ENCODE results near the gene P2RX6.
"Not testable (repeated sequence)": the region's sequence is repeated elsewhere in the genome, so short reads cannot be mapped to it uniquely, and the experiment has no call there.

The P2RX6 gene

DNA sequence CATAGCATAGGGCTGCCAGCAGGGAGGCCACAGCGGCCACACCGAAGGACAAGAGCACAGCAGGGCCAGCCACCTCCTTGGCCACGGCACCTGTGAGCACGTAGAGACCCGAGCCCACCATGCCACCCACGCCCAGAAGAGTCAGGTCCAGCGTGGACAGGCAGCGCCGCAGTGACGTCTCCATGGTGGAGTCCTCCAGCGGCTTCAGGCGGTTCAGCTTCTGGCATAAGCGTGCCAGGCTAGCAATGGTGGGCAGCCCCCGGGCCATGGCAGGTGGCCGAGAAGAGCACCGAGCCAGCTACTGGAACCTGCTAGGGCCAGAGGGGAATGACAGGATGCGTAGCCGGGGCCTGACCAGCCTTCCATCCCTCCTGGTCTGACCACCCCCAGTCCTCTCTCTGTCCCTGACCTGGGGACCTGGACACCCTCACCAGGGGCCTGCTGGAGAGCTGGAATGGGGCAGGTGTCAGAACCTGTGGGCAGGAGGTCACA is 16.6 kb downstream of the P2RX6 start:
- no peak for DNase-seq (ENCODE audit: low read depth)

DNA sequence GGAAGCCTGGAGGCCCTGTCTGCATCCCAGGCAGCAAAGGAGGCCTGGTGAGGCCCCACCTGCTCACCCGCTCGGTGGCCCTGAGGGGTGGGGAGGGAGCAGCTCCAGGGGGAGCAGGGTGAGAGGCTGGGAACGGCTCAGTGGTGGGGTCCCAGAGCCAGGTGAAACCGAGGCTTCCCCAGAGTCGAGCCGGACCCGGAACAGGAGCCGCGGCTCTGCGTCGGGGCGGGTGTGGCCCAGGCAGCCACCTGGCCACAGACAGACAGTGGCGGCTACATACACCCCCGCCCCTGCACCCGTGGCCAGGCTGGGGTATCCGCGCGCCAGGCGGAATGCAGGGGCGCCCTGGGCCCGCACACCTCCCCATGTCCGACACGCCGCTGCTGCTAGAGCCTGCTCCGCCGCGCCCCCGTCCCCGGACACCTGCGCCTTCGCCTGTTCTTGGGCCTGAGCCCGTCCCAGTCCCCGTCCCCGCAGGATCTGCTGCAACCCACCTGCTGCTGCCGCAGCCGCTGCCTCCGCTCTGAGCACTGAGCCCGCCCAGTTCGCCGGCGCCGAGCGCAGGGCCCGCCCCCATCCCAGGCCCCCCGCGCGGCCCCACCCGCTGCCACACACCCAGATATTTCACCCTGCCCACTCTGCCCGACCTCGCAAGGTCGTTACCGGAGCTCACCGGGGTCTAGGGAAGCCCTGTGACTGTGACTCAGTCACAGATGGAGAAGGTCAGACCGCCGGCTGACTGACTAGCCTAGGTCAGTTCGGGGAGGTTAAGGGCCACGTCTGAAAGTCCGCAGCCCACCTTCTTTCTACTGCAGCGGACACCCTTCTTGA is 17.3 kb downstream of the P2RX6 start, which contains the start of gene SLC7A4:
Gene SLC7A4, minus strand, starts transcription at position 525 of the 831 bp plus-strand sequence. CDS start 749 bp downstream, outside the sequence.
- no peak for DNase-seq (ENCODE audit: low read depth)

DNA sequence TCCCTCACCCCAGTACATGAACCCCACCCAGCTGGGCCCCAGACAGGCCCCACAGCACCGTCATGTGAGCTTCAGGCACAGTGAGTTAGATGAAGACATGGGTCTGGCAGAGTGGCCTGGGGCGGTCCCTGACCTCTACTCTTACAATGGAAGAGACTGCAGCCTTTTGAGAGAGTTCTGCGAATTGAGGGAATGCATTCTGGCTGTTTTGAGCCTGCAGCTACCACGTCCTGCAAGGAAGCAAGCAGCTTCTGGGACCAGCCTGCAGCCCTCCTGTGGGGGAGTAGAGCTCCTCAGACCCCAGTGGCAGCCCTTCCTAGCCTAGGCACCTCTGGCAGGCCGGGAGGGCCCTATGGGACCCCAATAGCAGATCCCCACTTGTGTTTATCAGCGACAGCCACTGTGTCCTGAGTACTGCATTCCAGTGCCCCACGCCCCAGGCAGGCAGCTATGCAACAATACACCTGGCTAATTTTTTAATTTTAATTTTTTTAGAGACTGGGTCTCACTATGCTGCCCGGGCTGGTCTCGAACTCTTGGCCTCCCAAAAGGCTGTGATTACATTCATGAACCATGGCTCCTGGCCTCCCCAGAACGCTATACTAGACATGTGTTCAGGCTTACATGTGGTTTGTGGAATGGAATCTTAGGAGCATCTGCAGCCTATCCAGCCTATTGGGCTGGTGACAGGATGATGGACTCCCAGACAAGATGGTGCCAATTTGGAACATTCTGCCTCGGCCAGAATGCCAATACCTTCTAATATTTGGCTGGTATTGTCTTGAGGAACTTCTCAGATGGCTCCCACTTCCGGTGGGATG is 18.1 kb downstream of the P2RX6 start:
- no peak for DNase-seq (ENCODE audit: low read depth)

DNA sequence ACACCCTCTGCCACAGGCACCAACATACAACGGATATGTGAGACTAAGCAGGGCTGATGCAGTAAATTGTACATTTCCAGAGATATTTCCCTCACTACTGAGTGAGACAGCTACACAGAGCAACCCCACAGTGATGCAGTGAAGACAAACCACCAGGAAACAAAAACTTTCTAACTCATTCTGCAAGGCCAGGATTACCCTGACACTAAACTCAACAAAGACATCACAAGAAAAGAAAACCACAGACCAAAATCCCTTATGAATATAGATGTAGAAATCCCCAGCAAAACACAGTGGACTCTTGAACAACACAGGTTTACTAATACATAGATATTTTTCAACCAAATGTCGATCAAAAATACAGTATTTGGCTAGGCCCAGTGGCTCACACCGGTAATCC is 18.9 kb downstream of the P2RX6 start:
- no peak for DNase-seq (ENCODE audit: low read depth)

DNA sequence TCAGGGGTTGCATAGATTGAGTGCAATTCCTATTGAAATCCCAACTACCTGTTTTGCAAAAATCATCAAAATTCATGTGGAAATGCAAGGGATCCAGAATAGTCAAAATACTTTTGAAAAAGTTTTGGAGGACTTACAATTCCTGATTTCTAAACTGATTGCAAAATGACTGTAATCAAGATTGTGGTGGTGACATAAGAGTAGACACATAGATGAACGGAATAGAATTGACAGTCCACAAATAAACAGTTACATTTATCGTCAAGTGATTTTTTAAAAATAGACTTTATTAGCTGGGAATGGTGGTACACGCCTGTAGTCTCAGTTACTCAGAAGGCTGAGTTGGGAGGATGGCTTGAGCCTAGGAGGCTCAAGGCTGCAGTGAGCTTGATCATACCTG is 20.0 kb downstream of the P2RX6 start:
- no peak for DNase-seq (ENCODE audit: low read depth)

DNA sequence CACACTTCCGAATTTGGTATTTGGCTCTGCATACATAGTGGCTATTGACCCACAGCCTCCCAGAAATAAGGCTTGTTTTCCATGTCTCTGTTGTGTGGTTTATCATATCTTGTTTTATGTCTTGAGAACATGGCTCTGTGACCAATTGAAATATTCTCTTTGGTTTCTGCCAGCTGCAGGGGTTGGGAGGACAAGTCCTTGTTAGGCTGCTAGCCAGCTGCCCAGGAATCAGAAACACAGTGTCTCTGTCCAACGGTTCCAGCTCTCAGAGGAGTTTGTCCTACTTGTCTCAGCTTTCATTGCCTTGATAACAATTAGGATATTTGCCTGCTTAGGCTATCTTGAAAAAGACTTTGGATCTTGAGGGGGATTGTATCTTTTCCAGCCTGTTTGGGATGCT is 23.4 kb downstream of the P2RX6 start:
- no peak for DNase-seq (ENCODE audit: low read depth)

DNA sequence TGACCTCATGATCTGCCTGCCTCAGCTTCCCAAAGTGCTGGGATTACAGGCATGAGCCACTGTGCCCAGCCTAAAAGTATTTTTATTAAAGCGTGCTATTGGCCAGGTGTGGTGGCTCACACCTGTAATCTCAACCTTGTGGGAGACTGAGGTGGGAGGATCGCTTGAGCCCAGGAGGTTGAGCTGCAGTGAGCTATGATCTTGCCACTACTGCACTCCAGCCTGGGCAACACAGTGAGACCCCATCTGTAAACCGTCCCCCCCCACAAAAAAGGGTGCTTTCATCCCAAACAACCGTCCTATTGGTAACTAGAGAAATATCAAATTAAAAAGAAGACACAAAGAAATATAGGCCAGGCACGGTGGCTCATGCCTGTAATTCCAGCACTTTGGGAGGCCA is 24.2 kb downstream of the P2RX6 start:
- not testable (repeated sequence) for DNase-seq (ENCODE audit: low read depth)

DNA sequence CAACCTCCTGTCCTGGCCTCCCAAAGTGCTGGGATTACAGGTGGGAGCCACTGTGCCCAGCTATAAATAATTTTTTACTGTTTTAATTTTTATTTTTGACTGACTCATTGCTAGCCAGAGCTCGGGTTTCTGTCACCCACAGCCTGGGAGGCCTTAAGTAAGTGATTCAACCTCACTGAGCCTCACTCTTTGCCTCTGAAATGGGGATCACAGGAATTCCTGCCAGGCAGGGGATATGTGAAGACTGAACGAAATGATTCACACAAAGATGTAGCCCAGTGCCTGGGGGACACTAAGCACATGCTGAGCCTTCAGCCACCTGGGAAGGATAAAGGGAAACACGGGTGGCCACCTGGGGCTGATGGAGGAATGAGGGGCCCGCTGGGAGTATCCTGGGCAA is 27.0 kb downstream of the P2RX6 start:
- DNase-seq (ENCODE audit: low read depth), result no peak

DNA sequence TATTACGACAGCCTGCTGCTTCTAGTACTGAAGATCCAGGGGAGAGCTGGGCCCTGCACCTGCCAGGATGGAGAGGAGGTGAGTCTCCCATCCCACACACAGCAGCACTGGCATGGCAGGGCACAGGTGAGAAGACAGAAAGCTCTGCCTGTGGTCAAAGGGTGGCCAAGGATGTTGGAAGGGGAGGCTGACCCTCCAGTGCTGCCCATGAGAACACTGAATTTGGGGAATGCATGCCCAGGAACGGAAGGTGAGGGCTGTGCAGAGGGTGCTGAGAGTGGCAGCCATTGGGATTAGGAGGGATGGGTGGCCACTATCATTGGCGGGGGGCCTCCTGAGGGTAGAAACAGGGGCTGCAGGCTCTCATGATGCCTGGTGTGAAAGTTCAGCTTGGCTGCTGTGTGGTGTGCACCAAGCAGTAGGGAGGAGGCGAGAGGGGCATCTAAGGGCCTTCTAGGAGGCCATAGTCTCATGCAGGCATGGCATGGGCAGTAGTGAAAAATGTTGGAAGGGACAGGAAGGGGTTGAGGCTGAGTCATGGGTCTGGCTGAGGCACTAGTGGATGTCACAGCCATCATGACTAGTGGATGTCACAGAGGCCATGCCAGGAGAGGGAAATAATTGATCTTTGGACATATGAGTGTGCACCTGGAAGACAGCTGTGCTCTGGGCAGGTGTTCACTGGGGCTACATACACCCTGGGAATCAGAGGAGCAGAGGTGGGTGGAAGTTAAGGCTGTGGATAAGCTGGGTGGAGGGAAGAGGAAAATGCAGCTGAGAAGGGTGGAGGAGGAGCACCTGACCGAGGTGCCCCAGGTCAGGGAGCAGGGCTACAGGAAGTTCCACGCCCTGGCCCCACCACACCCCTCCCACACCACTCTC is 28.3 kb downstream of the P2RX6 start:
- no peak for DNase-seq (ENCODE audit: low read depth)

DNA sequence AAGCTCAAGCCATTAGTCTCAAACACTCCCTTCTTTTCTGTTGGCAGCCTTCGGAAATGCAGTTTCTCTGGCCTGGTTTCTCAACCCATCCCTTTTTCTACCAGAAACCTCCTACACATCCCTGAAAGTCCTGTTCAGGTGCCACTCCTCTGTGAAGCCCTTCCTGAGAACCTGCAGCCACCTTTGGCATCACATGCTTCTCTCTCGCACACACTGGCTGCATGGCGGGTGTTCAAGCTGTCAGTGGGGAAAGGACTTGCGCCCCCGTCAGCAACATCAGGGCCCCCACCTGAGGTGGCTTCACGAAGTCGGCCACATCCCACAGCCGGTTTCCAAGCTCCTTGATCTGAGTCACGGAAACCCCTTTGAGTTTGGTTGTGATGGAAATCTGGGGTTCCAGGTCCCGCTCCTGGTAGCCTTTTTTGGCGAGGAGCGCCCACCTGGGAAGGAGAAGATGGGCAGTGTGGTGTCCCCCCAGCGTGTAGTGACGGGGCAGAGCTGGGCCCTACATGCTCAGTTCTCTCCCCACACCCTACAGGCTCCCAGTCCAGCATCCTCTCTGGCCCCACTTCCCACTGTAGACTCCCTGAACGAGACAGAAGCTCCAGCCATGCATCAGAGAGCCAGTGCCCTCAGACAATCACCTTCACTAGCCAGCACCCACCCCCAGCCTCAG is 29.0 kb downstream of the P2RX6 start:
- no peak for DNase-seq (ENCODE audit: low read depth)

DNA sequence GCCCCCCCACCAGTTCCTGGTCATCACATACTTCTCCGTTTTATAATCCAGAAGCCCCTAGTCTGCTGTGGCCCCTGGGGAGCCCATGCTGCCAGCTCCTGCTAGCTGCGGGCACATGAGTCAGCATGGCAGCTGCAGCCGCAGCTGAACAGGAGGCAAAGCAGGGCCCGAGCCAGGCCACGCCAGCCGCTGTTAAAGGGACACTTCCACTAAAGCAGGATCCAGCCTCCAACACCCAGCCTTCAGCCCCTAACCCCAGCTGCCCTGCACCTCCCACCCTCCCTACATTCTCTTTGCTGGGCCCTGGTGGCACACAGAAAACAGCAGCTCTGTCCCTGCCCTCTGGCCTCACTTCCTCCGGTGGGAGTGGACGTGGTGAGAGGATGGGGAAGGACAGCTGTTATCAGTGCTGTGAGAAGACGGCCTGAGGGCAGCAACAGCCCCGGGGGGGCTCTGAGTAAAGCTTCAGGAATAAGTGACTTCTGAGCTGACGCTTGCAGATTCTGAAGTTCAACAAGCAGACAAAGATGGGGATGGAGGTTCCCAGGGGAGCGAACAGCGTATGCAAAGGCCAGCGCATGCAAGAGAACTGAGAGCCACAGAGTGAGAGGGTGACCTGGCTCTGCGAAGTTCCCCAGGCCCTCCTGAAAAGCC is 30.1 kb downstream of the P2RX6 start:
- no peak for DNase-seq (ENCODE audit: low read depth)

DNA sequence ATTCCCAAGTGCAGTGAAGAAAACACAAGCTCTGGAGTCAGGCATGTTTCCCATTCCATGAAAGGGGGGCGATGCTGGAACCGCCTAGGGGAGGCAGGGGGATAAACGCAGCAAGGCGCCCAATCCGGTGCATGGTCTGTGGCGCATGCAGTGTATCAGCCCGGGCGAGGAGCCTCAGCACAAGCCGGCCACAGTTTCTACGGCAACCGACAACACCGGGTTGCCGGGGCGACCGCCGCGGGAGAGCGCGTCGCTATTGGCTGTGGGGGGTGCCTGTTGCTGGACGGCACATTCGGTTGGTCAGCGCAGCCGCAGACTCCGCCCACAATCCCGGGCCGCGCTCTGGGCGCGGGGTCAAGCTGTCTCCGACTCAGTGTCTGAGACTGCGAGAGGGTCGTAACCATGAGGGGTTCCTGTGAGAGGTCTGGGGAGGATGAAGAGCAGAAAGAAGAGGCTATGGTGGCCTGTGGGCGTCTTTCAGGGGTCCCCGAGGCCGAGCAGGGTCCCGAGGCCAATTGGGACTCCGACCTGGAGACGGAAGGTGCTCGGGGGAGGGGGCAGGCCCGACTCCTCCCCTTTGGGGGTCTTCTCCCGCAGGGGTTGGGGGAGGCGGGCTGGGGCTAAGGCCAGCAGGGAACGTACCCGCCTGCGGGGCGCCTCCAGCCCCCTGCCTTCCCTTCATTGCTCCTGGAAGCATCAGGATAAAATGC is 30.8 kb downstream of the P2RX6 start, which contains the start of gene LRRC74B:
Gene LRRC74B, plus strand, starts transcription at position 362 of the 710 bp plus-strand sequence. Its CDS starts 41 bp downstream, at position 403.
- peak; percentile 44 for DNase-seq (ENCODE audit: low read depth)

DNA sequence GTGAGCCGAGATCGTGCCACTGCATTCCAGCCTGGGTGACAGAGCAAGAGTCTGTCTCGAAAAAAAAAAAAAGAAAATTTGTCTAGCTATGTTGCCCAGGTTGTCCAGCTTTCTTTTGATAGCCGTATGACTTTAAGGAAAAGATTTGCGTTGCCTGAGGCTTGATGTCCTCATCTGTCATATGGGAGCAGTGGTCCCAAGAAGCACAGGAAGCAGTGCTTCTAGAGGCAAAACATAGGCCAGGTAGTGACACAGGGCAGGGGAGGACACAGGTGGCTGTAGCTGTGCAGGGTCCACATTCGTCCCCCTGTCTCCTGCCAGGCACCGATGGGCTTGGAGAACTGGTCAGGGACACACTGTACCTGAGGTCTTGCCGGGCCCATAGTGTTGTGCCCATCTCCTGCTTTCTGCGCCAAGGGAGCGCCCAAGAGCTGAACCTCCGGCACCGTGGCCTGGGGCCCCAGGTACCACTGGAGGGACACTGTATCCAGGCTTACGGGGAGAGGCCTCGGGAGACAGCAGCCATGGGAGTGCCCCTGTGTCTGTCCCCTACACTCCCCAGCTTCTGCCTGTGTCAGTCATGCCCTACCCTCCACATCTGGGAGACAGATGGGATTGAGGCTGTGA is 32.2 kb downstream of the P2RX6 start:
- no peak for DNase-seq (ENCODE audit: low read depth)

DNA sequence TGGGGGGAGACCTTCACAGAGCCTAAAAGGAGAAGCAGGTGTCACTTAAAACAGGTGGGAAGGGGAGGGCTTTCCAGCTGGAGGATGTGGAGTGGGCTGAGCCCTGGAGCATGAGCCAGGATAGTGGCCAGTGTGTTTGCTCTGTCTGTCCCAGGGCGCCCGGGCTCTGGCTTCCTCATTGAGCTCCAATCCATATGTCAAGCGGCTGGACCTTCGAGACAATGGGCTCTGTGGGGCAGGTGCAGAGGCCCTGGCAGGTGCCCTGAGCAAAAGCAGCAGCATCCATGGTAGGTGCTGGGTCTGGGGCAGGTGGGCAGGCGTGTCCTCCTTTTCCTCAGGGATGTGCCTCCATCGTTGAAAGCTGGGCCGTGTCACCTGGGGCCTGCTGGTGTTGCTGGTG is 32.8 kb downstream of the P2RX6 start:
- DNase-seq (ENCODE audit: low read depth), result no peak

DNA sequence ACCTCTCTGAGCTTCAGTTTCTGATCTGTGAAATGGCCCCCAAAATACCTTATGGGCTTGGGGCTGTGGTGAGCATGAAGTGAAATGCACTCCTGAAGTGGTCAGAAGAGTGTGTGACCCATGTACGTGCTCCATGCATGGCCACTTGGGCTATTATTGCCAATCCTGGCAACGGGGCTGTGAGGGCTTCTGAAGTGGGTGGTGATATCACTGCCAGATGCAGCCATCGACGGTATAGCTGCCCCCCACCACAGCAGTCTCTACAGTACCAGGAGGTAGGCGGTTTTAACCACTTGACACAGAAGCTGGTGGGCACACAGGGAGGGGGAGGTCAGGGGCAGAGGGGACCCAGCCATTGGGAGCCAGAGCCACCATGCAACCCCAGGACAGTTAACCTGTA is 33.5 kb downstream of the P2RX6 start:
- DNase-seq (ENCODE audit: low read depth), result not testable (repeated sequence)

DNA sequence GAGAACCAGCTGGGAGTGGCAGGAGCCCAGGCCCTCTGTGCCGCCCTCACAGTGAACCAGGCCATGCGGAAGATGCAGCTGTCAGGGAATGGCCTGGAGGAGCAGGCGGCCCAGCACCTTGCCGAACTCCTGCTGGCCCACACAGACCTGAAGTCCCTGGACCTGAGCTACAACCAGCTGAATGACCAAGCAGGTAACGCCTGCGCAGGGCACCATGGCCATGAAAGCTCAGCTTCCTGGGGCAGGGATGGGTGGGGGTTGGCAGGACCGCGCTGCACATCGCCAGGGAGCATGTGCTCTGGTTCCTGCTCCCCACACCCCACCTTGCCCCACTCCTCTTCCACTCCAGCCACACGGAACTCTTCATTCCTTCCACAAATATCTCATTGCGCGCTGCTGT is 34.0 kb downstream of the P2RX6 start:
- not testable (repeated sequence) for DNase-seq (ENCODE audit: low read depth)

DNA sequence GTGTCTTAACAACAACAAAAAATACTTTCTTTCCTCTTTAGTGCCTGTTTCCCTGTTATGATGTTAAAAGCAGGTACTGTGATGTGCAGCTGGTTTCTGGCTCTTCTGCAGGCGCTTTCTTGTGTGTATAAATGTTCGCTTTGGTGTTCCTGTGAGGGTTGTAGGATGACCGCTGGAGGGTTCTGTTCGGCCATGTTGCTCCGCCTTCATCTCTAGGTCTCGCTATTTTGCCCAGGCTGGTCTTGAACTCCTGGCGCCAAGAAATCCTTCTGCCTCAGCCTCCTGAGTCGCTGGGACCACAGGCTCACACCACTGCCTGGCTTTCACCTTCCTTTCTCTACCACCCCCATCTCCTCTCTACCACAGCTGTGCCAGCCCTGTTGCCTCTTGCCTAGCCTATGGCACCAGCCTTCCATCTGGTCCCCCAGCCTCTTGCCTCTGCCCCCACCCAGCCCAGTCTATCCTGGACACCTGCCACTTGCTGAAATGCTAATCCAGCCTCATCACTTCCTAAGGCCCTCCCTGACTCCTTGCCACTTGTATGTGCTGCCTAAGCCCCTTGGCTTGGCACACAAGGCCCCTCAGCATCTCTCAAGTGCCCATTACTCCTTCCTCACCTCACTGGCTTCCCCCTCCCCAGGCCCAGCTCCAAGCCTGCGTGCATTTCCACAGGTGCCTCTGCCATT is 36.3 kb downstream of the P2RX6 start:
- no peak for DNase-seq (ENCODE audit: low read depth)

DNA sequence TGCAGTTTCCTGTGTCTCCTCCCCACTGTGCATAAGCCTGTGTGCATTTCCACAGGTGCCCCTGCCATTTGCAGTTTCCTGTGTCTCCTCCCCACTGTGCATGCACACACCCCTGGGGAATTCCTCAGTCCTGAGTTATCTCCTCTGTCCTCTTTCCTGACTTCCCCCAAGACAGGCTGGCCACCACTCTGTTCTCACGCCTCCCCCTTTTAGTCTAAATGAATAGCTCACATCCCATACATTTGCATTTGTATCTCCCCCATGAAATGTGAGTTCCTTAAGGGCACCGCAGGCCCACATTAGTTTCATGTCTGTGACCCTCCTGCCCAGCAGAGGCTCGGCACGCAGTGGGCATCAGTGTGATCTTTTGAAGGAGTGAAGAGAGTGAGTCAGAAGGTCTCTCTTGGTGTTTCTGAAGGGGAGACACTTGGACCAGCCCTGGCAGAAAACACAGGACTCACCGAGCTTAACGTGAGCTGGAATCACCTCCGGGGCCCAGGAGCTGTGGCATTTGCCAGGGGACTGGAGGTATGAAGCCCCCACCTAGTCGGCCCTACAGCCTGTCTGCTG is 37.0 kb downstream of the P2RX6 start:
- no peak for DNase-seq (ENCODE audit: low read depth)
